Smooth muscle cell (in vitro differentiated cells): ENCODE data around the gene CLDN16. TPM values are rescaled to one million over a fixed set of nuclear protein-coding genes. Genes with fewer than 3 reads are reported as not detected.

ENCODE experiments used
- DNase-seq: peaks from one replicate; lab custom pipeline; 2025; ENCODE audit not compliant: unreplicated experiment; lab: John Stamatoyannopoulos, UW
- H2AFZ ChIP-seq: fragments of 200-600 bp; sonication (generic); 2 replicates; pipeline ENCODE4 v1.6.0; 2016; ENCODE audit warnings: antibody characterized with exemption, low read depth, mild to moderate bottlenecking
- H3F3A ChIP-seq: fragments of 200-600 bp; sonication (generic); 2 replicates; pipeline ENCODE4 v1.6.0; 2017; ENCODE audit warnings: antibody characterized with exemption, low read depth
- H3K27ac ChIP-seq: fragments of 200-600 bp; sonication (generic); 2 replicates; pipeline ENCODE4 v1.5.1; 2016; ENCODE audit warnings: low read depth, mild to moderate bottlenecking
- H3K27me3 ChIP-seq: fragments of 200-600 bp; sonication (generic); 2 replicates; pipeline ENCODE4 v1.6.1; 2016; ENCODE audit warnings: low read depth, mild to moderate bottlenecking
- H3K36me3 ChIP-seq: fragments of 200-600 bp; sonication (generic); 2 replicates; pipeline ENCODE4 v1.5.1; 2016; ENCODE audit warnings: low read depth
- H3K4me1 ChIP-seq: fragments of 200-600 bp; sonication (generic); 2 replicates; pipeline ENCODE4 v1.5.1; 2016; ENCODE audit warnings: low read depth
- H3K4me2 ChIP-seq: fragments of 200-600 bp; sonication (generic); 2 replicates; pipeline ENCODE4 v1.6.0; 2016; ENCODE audit warnings: mild to moderate bottlenecking
- H3K4me3 ChIP-seq: fragments of 200-600 bp; sonication (generic); 2 replicates; pipeline ENCODE4 v1.5.1; 2016; ENCODE audit warnings: mild to moderate bottlenecking
- H3K79me2 ChIP-seq: fragments of 200-600 bp; sonication (generic); 2 replicates; pipeline ENCODE4 v1.6.0; 2016; ENCODE audit warnings: low read depth, mild to moderate bottlenecking
- H3K9ac ChIP-seq: fragments of 200-600 bp; sonication (generic); 2 replicates; pipeline ENCODE4 v1.6.0; 2016; ENCODE audit warnings: low read depth
- H3K9me3 ChIP-seq: fragments of 200-600 bp; sonication (generic); replicated peaks from 2 replicates; pipeline ENCODE4 v1.5.1; 2016; ENCODE audit warnings: low read depth
- H4K20me1 ChIP-seq: fragments of 200-600 bp; sonication (generic); 2 replicates; pipeline ENCODE4 v1.6.0; 2016; ENCODE audit warnings: low read depth
- WGBS: methylation state at CpG from one replicate; pipeline ENCODE4 v1.1.7; 2016; ENCODE audit warnings: low lambda C conversion rate; 5-methylcytosine and 5-hydroxymethylcytosine counted together
- polyA plus RNA-seq: library from polyadenylated mRNA; unstranded; fragments of >200 nt; fragmentation: Nextera tagmentation; extraction: Ambion mirVana; gene quantifications from 2 replicates; pipeline ENCODE4 v1.2.1, GENCODE V29; 2016
- total RNA-seq: library from RNA; depleted of rRNA; stranded (reverse); fragments of >200 nt; gene quantifications from 2 replicates; pipeline ENCODE4 v1.2.3, GENCODE V29; 2014
- TF ChIP-seq, protein P1 (sequence below): fragments of 200-600 bp; sonication (generic); IDR thresholded peaks from 2 replicates; pipeline ENCODE4 v1.5.1; 2017; ENCODE audit warnings: borderline replicate concordance, mild to moderate bottlenecking, antibody characterized with exemption; ENCODE audit not compliant: insufficient read depth, poor library complexity, severe bottlenecking

CLDN16 gene
- total and polyA plus RNA-seq, 2 experiments from 2014 or later, result 0.13 to 0.40 TPM

DNA sequence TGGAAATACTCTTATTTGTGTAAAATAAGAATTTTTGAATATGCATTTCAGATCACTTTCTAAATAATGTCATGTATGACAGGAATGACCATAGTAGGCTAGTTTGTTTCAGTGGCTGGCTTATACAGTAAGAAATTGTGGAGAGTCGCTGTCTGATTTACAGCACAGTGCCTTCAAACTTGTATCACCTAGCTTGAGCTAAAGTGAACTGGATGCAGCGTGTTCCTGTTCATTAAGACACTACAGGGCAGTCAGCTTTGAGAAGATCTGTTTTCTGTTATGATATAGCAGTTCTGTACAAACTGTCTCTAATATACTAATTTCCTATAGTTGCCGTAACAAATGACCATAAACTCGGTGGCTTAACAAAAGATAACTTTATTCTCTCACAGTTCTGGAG is 9.9 kb downstream of the CLDN16 start:
- no peaks in the 10 kb centered on the region for H3K79me2 ChIP-seq
- H3K9ac ChIP-seq, result no peak overlapping the region
- no peaks in the 10 kb centered on the region for H4K20me1 ChIP-seq
- no peak for DNase-seq
- TF ChIP-seq, protein P1, sequence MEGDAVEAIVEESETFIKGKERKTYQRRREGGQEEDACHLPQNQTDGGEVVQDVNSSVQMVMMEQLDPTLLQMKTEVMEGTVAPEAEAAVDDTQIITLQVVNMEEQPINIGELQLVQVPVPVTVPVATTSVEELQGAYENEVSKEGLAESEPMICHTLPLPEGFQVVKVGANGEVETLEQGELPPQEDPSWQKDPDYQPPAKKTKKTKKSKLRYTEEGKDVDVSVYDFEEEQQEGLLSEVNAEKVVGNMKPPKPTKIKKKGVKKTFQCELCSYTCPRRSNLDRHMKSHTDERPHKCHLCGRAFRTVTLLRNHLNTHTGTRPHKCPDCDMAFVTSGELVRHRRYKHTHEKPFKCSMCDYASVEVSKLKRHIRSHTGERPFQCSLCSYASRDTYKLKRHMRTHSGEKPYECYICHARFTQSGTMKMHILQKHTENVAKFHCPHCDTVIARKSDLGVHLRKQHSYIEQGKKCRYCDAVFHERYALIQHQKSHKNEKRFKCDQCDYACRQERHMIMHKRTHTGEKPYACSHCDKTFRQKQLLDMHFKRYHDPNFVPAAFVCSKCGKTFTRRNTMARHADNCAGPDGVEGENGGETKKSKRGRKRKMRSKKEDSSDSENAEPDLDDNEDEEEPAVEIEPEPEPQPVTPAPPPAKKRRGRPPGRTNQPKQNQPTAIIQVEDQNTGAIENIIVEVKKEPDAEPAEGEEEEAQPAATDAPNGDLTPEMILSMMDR, result no peak
- no peak overlapping the region for H3K27ac ChIP-seq
- no peaks in the 10 kb centered on the region for H3F3A ChIP-seq
- H3K27me3 ChIP-seq, result no peaks in the 10 kb centered on the region
- WGBS, result 88% methylated on average over 4 of the region's 4 CpGs
- peak overlapping the region; percentile 21 for H2AFZ ChIP-seq
- H3K4me1 ChIP-seq, result no peaks in the 10 kb centered on the region
- no peak overlapping the region for H3K4me3 ChIP-seq
- H3K9me3 ChIP-seq, result no peaks in the 10 kb centered on the region
- H3K36me3 ChIP-seq, result no peaks in the 10 kb centered on the region
- H3K4me2 ChIP-seq, result no peak overlapping the region

DNA sequence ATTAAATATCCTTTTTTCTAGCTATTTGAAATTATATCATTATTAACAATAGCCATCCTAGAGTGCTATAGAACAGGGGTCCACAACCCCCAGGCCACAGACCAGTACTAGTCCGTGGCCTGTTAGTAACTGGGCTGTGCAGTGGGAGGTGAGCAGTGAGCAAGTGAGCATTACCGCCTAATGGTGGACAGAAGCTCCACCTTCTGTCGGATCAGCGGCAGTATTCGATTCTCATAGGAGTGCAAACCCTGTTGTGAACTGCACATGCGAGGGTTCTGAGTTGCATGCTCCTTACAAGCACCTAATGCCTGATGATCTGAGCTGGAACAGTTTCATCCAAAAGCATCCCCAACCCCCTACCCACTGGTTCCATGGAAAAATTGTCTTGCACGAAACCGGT is 11.7 kb downstream of the CLDN16 start:
- Histone ChIP-seq H3K4me2 (no peak overlapping the region), H2AFZ (no peak overlapping the region), H3K36me3 (no peaks in the 10 kb centered on the region), H3K9ac (no peak overlapping the region), H3K9me3 (no peaks in the 10 kb centered on the region), H3K79me2 (no peaks in the 10 kb centered on the region), H3K27me3 (no peaks in the 10 kb centered on the region), H4K20me1 (no peaks in the 10 kb centered on the region), H3K4me3 (no peak overlapping the region), H3F3A (no peaks in the 10 kb centered on the region), H3K27ac (no peak overlapping the region), H3K4me1 (no peaks in the 10 kb centered on the region)
- TF ChIP-seq, protein P1, result no peak
- DNase-seq, result no peak
- 97% methylated on average over 8 of the region's 8 CpGs for WGBS

DNA sequence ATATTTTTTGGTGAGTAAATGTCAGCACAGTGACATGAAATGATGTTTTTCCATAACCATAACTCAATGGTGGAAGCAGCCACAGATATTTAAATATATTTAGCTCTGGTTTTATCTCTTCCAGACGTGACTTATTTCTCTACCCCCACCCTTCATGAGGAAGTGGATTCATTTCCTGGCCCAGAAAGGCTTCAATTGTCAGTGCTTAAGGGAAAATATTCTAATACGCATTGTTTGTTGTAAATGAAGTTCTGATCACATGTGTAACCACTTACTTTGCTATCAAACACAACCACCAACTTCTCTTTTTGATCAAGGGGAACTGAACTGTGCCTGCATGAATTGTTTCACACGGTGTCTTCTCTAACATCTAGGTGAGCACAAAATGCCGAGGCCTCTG is 14.0 kb downstream of the CLDN16 start:
- WGBS, result 87% methylated on average over 4 of the region's 4 CpGs
- Histone ChIP-seq H3K36me3 (no peaks in the 10 kb centered on the region), H2AFZ (no peak overlapping the region), H3K9me3 (no peaks in the 10 kb centered on the region), H3F3A (no peaks in the 10 kb centered on the region), H3K27ac (no peak overlapping the region), H3K9ac (no peak overlapping the region), H3K27me3 (no peaks in the 10 kb centered on the region), H3K79me2 (no peaks in the 10 kb centered on the region), H3K4me2 (no peak overlapping the region), H3K4me1 (no peaks in the 10 kb centered on the region), H3K4me3 (no peak overlapping the region), H4K20me1 (no peaks in the 10 kb centered on the region)
- TF ChIP-seq, protein P1, result no peak
- DNase-seq, result no peak

DNA sequence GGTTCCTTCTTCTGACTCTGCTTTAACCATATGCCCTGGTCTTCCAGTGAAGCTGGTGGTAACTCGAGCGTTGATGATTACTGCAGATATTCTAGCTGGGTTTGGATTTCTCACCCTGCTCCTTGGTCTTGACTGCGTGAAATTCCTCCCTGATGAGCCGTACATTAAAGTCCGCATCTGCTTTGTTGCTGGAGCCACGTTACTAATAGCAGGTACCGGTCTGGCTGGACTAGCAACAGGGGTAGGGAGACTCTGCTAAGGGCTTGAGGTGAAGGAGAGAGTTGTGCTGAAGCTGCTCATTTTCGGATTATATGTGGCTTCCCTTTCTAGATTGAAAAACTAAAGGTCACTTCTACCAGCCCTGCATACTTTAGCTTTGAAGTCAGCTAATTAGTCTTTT is 16.8 kb downstream of the CLDN16 start:
- no peak overlapping the region for H2AFZ ChIP-seq
- no peaks in the 10 kb centered on the region for H3F3A ChIP-seq
- no peak for DNase-seq
- H3K4me3 ChIP-seq, result no peak overlapping the region
- H3K36me3 ChIP-seq, result no peaks in the 10 kb centered on the region
- no peaks in the 10 kb centered on the region for H4K20me1 ChIP-seq
- no peaks in the 10 kb centered on the region for H3K79me2 ChIP-seq
- no peak overlapping the region for H3K9ac ChIP-seq
- no peaks in the 10 kb centered on the region for H3K9me3 ChIP-seq
- WGBS, result 66% methylated on average over 8 of the region's 8 CpGs
- TF ChIP-seq, protein P1, result no peak
- no peaks in the 10 kb centered on the region for H3K4me1 ChIP-seq
- H3K27ac ChIP-seq, result peak overlapping the region; percentile 55
- H3K4me2 ChIP-seq, result no peak overlapping the region
- H3K27me3 ChIP-seq, result no peaks in the 10 kb centered on the region
